Esophagus muscularis mucosa (tissue), 3 donors: Measurements from ENCODE around the gene SENP8.

Experiments used
- POLR2A ChIP-seq: fragments of 450-650 bp; IDR thresholded peaks from one replicate; pipeline ENCODE4 v1.6.1; 2017; ENCODE audit warnings: antibody characterized with exemption, moderate library complexity, mild to moderate bottlenecking, low read depth
- POLR2AphosphoS5 ChIP-seq, 2 donors: sonication (generic); formaldehyde crosslinking; IDR thresholded peaks; one replicate each; pipeline ENCODE4 v1.6.1; 2017; ENCODE audit warnings: antibody characterized with exemption in 2 of 2
- TF ChIP-seq, protein P1 (sequence below), 3 experiments: fragments of 200-600 bp in 2 of 3; fragments of 450-650 bp in 1 of 3; sonication (generic) in 2 of 3; IDR thresholded peaks; one replicate each; pipeline ENCODE4 v1.5.1; 2017 to 2019; ENCODE audit warnings: antibody characterized with exemption in 3 of 3, mild to moderate bottlenecking in 2 of 3, moderate library complexity in 1 of 3

GRCh38 chr15:72070817-72071447, 47.3 kb upstream of the SENP8 start:
- TF ChIP-seq, protein P1, sequence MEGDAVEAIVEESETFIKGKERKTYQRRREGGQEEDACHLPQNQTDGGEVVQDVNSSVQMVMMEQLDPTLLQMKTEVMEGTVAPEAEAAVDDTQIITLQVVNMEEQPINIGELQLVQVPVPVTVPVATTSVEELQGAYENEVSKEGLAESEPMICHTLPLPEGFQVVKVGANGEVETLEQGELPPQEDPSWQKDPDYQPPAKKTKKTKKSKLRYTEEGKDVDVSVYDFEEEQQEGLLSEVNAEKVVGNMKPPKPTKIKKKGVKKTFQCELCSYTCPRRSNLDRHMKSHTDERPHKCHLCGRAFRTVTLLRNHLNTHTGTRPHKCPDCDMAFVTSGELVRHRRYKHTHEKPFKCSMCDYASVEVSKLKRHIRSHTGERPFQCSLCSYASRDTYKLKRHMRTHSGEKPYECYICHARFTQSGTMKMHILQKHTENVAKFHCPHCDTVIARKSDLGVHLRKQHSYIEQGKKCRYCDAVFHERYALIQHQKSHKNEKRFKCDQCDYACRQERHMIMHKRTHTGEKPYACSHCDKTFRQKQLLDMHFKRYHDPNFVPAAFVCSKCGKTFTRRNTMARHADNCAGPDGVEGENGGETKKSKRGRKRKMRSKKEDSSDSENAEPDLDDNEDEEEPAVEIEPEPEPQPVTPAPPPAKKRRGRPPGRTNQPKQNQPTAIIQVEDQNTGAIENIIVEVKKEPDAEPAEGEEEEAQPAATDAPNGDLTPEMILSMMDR (IDR thresholded peaks at IDR 0.05): no peak
- TF ChIP-seq POLR2AphosphoS5 (IDR thresholded peaks at IDR 0.05): no peak
- TF ChIP-seq POLR2A: no peak
